A549 (cell line): Measurements from ENCODE around the gene ZNF205.

ENCODE experiments used
- CTCF ChIP-seq: fragments of >200 bp; sonication (Bioruptor Twin); formaldehyde crosslinking; IDR thresholded peaks from 3 replicates; pipeline ENCODE4 v1.5.1; 2016
- KDM1A ChIP-seq: fragments of 200-600 bp; sonication (generic); IDR thresholded peaks from 2 replicates; pipeline ENCODE4 v1.6.1; 2016; ENCODE audit warnings: low read depth, mild to moderate bottlenecking
- MAX ChIP-seq: IDR thresholded peaks from 2 replicates; pipeline ENCODE4 v1.6.1; 2012
- POLR2AphosphoS2 ChIP-seq: conservative IDR thresholded peaks from 2 replicates; pipeline ENCODE4 v1.6.1; 2012; ENCODE audit warnings: low read length, improper control_type of control experiment, inconsistent platforms
- RFX5 ChIP-seq: fragments of 450-650 bp; IDR thresholded peaks from 2 replicates; pipeline ENCODE4 v1.7.1; 2014; ENCODE audit warnings: antibody characterized with exemption, mild to moderate bottlenecking, moderate library complexity
- SMC3 ChIP-seq: fragments of >200 bp; sonication (Bioruptor Twin); formaldehyde crosslinking; IDR thresholded peaks from 3 replicates; pipeline ENCODE4 v1.6.1; 2018; ENCODE audit warnings: inconsistent platforms
- USF2 ChIP-seq: fragments of 450-650 bp; IDR thresholded peaks from 2 replicates; pipeline ENCODE4 v1.6.1; 2014; ENCODE audit warnings: antibody characterized with exemption
- TF ChIP-seq, protein P1 (sequence below): IDR thresholded peaks from 2 replicates; pipeline ENCODE4 v1.6.1; 2012

GRCh38 chr16:3098459-3099394 is 13.7 kb upstream of the ZNF205 start, which contains the start of gene ZSCAN10:
- no peak for TF ChIP-seq CTCF
- no peak for TF ChIP-seq SMC3
- TF ChIP-seq RFX5, result no peak
- no peak for TF ChIP-seq KDM1A
- no peak for TF ChIP-seq POLR2AphosphoS2
- no peak for TF ChIP-seq USF2
- TF ChIP-seq, protein P1, sequence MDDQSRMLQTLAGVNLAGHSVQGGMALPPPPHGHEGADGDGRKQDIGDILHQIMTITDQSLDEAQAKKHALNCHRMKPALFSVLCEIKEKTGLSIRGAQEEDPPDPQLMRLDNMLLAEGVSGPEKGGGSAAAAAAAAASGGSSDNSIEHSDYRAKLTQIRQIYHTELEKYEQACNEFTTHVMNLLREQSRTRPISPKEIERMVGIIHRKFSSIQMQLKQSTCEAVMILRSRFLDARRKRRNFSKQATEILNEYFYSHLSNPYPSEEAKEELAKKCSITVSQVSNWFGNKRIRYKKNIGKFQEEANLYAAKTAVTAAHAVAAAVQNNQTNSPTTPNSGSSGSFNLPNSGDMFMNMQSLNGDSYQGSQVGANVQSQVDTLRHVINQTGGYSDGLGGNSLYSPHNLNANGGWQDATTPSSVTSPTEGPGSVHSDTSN, result no peak
- no peak for TF ChIP-seq MAX
